Cardiac fibroblast (primary cell): ENCODE measurements around the gene ARSB.

Experiments
- DNase-seq, 2 donors: peaks; one replicate each; pipeline versions ENCODE4 v3.0.0 to v3.0.0-alpha.2; 2010; ENCODE audit warnings: low read depth in 2 of 2
- H3K4me3 ChIP-seq, 2 donors: replicated peaks in 1 of 2; 1 replicate in 1 of 2; 2 replicates in 1 of 2; pipeline ENCODE4 v1.5.1; 2011; ENCODE audit warnings: low read depth in 2 of 2, low read length in 2 of 2, mild to moderate bottlenecking in 2 of 2, moderate library complexity in 1 of 2
- CTCF ChIP-seq: IDR thresholded peaks from one replicate; pipeline ENCODE4 v1.5.1; 2011; ENCODE audit warnings: low read depth, mild to moderate bottlenecking, low read length, inconsistent platforms

The ARSB gene

DNA sequence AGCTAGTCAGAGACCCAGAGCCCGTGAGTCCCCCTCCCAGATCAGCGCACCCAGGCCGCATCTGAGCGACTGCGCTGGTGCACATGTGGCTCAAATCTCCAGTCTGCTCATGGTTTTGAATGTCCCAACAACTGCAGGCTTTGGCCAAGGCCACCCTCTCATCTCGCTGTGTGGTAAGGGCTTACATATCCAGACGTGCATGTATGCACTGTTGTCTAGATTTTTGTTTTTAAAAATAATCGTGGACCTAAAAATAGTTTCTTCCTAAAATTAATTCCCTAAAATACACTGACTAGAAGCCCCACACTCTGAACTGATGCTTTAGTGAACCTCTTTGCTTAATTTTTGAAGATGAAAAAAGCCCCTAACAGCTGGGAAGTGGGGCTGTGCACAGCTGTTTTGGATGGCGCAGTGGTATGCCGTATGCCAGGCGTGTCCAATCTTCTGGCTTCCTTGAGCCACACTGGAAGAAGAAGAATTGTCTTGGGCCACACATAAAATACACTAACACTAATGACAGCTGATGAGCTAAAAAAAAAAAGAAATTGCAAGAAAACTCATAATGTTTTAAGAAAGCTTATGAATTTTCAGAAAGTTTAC is 193.5 kb downstream of the ARSB start:
- no peak overlapping the region for H3K4me3 ChIP-seq
- no peak for DNase-seq
- no peak for TF ChIP-seq CTCF

DNA sequence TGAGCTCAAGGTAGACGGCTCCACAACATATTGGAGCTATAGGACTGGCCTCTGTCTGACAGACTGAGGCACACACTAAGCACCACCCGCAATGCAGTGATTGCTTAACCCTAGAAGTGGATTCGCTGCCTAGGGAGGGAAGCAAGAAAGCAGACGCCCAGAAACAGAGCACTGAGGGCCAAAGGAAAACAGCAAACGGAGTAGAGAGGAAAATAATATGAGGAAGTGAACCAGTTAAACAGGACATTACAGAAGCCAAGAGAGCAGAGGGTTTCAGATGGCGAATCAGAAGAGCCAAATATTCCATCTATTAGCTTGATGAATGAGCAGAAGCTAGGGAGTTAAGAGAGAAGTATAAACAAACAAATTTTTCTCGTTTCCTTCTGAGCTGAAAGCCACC is 197.3 kb downstream of the ARSB start:
- no peak overlapping the region for H3K4me3 ChIP-seq
- no peak for TF ChIP-seq CTCF
- peak; percentile 37 to 59 for DNase-seq

- no peak for DNase-seq
These were observed 199.7 kb downstream of the ARSB start for GRCh38 chr5:78785454-78785853.

DNA sequence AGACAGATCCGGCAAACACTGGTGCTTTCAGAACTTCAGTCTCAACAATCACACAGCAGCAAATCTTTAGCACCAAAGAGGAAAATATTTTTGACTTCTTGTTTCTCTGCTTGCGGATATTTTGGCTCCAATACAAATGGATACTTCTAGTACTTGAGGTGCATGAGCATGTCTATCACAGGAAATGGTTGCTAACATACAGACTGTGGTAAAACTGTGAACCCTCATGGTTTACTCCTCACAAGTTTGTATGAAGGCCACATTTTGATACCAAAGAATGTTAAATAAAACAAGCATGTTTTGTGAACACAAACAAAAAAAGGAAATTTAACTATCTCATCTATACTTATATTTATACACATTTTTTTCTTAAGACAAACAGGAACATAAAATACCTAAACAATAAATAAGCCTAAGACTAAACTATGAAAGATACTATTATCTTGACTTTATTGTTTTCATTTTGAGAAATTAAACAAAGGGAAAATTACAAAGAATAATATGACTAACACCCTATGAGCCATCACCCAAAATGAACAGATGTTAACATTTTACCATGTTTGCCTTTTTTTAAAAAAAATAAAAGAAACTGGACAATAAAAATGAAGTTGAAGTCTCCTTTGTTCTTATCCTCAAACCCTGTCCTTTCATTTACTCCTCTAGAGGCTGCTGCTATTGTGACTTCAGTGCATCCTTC is 201.5 kb downstream of the ARSB start:
- DNase-seq = peak in 1 of 2 donors; percentile 40
- no peak overlapping the region for H3K4me3 ChIP-seq

More at GRCh38 chr5:78785454-78785853, 199.7 kb downstream of the ARSB start:
- no peak overlapping the region for H3K4me3 ChIP-seq
- TF ChIP-seq CTCF = no peak

GRCh38 chr5:78782728-78783127 is 202.4 kb downstream of the ARSB start:
- DNase-seq = no peak
- no peak overlapping the region for H3K4me3 ChIP-seq
- TF ChIP-seq CTCF = no peak

More for the DNA sequence above, 201.5 kb downstream of the ARSB start:
- no peak for TF ChIP-seq CTCF

GRCh38 chr5:78781611-78782286 is 203.4 kb downstream of the ARSB start:
- H3K4me3 ChIP-seq = no peak overlapping the region
- DNase-seq = no peak
- no peak for TF ChIP-seq CTCF
